LNCaP clone FGC (cell line): ENCODE results near the gene PROCA1.
"Not testable (repeated sequence)": the region's sequence is repeated elsewhere in the genome, so short reads cannot be mapped to it uniquely, and the experiment has no call there.

Experiments used
- DNase-seq: peaks from one replicate; pipeline ENCODE4 v3.0.0-alpha.2; 2011; ENCODE audit warnings: low read depth
- H3K4me3 ChIP-seq: 2 replicates; pipeline ENCODE4 v1.5.1; 2011; ENCODE audit warnings: mild to moderate bottlenecking, low read depth, low read length, control low read depth
- TF ChIP-seq, protein P1 (sequence below): IDR thresholded peaks from 2 replicates; pipeline ENCODE4 v1.5.1; 2012; ENCODE audit warnings: mild to moderate bottlenecking; ENCODE audit not compliant: control insufficient read depth, insufficient read depth; ENCODE audit errors: extremely low read depth

PROCA1 gene

DNA sequence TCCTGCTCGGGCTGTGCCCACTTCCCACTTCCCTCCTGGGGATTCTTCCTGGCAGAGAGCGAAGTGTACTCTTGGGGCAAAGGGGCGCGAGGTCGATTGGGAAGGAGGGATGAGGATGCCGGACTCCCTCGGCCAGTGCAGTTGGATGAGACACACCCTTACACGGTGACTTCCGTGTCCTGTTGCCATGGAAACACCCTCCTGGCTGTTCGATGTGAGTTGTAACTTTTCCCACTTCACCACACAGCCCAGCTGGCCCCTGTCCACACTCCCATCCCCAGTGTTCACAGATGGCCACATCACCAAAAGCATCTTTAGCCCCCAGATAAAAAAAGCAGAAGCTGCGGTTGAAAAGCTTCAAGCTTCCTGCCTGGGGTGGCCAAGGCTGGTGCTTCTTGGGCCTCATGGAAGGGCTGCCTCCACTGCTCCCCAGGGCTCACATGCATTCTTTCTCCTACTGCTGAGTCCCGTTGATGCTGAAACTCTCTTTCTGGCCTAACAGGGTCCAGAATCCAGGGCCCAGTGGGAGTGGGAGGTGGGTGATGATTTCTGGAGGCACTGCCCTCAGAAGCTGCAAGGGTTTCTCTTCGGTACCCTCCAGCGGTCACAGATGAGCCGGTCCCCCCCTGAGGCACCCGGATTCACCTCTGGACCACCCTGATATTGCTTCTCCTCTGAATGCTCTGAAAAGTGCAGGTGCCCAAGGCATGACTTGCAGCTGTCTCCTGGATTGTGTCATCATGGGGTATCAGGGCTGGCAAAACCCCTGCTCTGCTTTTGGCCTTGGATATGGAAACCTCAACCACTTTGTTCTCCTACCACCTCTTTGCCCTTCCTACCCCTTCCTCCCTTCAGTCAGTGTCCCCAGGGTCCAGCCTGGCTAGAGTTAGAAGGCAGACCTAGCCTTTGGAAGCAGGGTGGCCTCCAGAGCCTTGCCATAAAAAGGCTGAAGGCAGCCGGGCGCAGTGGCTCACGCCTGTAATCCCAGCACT lies 30.0 kb upstream of the PROCA1 start:
- TF ChIP-seq, protein P1, sequence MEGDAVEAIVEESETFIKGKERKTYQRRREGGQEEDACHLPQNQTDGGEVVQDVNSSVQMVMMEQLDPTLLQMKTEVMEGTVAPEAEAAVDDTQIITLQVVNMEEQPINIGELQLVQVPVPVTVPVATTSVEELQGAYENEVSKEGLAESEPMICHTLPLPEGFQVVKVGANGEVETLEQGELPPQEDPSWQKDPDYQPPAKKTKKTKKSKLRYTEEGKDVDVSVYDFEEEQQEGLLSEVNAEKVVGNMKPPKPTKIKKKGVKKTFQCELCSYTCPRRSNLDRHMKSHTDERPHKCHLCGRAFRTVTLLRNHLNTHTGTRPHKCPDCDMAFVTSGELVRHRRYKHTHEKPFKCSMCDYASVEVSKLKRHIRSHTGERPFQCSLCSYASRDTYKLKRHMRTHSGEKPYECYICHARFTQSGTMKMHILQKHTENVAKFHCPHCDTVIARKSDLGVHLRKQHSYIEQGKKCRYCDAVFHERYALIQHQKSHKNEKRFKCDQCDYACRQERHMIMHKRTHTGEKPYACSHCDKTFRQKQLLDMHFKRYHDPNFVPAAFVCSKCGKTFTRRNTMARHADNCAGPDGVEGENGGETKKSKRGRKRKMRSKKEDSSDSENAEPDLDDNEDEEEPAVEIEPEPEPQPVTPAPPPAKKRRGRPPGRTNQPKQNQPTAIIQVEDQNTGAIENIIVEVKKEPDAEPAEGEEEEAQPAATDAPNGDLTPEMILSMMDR: no peak
- H3K4me3 ChIP-seq: no peak overlapping the region
- DNase-seq: no peak

DNA sequence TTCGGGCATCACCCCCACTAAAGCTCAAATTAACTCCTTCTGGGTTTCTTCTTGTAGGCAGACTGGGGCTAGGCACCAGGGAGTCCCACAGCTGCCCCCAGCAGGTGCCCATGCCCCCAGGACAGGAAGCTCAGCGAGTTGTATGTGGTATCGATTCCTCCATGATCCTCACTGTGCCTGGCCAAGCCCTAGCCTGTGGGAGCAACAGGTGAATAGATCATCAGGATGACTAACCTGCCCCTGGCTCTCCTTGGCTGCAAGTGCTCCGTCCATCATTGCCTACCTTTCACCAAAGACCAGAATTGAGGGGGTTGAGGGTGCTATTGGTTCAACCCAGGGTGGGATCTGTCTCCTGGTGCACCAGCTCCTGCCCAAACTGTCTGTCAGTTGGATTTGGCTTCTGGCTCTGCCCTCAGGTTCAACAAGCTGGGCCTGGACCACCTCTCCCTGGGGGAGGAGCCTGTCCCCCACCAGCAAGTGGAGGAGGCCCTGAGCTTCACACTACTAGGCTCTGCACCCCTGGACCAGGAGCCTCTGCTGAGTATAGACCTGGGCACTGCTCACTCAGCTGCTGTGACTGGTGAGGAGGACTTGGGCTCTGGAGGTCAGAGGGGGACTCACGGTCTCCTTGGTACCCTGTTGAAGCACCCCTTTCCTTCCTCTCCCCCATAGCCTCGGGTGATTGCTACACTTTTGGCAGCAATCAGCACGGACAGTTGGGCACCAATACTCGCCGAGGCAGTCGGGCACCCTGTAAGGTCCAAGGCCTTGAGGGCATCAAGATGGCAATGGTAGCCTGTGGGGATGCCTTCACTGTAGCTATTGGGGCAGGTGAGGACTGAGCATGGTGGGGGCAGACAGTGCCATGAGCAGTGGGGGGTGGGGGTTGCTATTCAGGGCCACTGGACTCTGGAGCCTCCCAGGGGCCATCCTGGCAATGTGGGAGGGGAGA lies 29.0 kb upstream of the PROCA1 start:
- no peak for DNase-seq
- TF ChIP-seq, protein P1: no peak

DNA sequence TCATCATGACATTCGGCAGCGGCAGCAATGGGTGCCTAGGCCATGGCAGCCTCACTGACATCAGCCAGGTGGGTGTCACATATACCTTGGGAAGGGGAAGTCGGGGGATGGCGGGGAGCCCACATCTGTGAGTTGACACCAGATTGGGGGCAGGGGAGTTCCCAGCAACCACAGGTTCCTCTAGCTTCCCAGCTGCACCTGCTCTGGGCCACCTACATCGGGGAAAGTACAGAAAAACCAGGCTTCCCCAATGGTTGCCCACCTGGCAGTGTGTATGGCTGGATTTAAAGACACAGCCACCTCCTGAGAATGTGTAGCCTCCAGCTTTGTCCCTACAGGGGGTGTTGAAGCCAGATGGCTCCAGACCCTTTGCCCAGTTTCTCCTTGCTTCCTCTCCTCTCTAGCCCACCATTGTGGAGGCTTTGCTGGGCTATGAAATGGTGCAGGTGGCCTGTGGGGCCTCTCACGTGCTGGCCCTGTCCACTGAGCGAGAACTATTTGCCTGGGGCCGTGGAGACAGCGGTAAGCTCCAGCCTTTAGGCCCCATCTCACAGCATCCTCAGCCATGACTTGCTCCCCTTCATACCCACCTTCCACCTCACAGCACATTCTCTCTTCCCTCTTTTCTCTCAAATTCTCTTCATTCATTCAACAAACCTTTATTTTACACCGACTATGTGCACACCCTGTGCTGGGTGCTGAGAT lies 27.1 kb upstream of the PROCA1 start:
- TF ChIP-seq, protein P1: no peak
- H3K4me3 ChIP-seq: no peak overlapping the region
- DNase-seq: no peak

More for the DNA sequence above, 29.0 kb upstream of the PROCA1 start:
- no peak overlapping the region for H3K4me3 ChIP-seq

DNA sequence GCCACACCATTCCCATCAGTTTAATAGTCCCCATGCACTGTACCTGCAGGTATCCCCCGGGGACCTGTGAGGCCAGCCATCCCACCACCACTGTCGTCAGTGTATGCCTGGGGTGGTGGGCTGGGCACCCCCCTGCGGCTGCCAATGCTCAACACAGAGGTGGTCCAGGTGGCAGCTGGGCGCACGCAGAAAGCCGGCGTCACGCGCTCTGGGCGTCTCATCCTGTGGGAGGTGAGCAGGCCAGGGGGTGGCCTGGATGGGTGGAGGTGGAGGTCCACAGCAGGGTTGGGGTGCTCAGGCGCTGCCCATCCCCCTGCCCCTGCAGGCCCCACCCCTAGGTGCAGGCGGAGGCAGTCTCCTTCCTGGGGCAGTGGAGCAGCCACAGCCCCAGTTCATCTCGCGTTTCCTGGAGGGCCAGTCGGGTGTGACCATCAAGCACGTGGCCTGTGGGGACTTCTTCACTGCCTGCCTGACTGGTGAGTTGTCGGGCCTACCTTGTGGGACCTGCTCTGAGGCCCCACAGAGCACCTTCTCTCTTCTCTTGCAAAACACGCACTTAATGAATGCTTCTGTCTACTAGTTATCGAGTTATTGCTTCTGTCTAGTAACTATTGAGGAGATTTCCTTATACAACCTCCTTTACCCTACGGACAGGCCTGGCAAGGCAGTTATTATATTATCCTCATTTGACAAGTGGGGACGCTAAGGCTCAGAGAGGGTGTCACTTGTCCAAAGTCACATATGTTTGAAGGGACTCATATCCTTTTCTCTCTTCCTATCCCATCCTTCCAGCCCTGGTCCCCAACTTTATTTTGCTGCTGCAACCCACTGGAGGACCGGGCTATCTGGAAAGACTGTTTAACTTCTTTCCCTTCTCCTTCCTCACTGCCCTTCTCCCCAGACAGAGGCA lies 26.3 kb upstream of the PROCA1 start:
- TF ChIP-seq, protein P1: no peak
- no peak for DNase-seq
- H3K4me3 ChIP-seq: no peak overlapping the region

DNA sequence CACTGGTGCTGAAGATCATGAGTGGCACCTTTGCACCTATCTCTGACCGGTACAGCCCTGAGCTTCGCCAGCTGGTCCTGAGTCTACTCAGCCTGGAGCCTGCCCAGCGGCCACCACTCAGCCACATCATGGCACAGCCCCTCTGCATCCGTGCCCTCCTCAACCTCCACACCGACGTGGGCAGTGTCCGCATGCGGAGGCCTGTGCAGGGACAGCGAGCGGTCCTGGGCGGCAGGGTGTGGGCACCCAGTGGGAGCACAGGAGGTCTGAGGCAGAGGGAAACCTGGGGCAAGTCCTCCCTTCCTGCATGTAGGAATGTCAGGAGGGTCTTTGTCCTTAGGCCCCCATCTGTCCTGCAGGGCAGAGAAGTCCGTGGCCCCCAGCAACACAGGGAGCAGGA lies 25.6 kb upstream of the PROCA1 start:
- no peak overlapping the region for H3K4me3 ChIP-seq

DNA sequence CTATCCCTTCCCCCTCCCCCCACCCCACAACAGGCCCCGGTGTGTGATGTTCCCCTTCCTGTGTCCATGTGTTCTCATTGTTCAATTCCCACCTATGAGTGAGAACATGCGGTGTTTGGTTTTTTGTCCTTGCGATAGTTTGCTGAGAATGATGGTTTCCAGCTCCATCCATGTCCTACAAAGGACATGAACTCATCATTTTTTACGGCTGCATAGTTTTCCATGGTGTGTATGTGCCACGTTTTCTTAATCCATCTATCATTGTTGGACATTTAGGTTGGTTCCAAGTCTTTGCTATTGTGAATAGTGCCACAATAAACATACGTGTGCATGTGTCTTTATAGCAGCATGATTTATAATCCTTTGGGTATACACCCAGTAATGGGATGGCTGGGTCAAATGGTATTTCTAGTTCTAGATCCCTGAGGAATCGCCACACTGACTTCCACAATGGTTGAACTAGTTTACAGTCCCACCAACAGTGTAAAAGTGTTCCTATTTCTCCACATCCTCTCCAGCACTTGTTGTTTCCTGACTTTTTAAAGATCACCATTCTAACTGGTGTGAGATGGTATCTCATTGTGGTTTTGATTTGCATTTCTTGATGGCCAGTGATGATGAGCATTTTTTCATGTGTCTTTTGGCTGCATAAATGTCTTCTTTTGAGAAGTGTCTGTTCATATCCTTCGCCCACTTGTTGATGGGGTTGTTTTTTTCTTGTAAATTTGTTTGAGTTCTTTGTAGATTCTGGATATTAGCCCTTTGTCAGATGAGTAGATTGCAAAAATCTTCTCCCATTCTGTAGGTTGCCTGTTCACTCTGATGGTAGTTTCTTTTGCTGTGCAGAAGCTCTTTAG lies 24.5 kb upstream of the PROCA1 start:
- H3K4me3 ChIP-seq, DNase-seq: not testable (repeated sequence)

More for the DNA sequence above, 25.6 kb upstream of the PROCA1 start:
- TF ChIP-seq, protein P1: no peak
- no peak for DNase-seq
